ENCODE data around the gene CMSS1.

- TF ChIP-seq ZNF274 (IDR thresholded peaks at IDR 0.05; ENCODE audit: low read depth, low read length) (no peak), YY1 (IDR thresholded peaks at IDR 0.05; ENCODE audit: insufficient read depth, insufficient read length) (no peak), SUZ12 (IDR thresholded peaks at IDR 0.05; ENCODE audit: extremely low read depth, insufficient read depth, insufficient read length) (no peak)
Observed at GRCh38 chr3:99943931-99944761, 126.5 kb downstream of the CMSS1 start.
